ENCODE measurements around the gene FLAD1. TPM values are rescaled to one million over a fixed set of nuclear protein-coding genes. Genes with fewer than 3 reads are reported as not detected.

The FLAD1 gene
- total and polyA plus RNA-seq, 2 of the 8 experiments (the other 6 are each of a cell fraction or from before 2014, with no cell fraction given) = 104 to 143 TPM

DNA sequence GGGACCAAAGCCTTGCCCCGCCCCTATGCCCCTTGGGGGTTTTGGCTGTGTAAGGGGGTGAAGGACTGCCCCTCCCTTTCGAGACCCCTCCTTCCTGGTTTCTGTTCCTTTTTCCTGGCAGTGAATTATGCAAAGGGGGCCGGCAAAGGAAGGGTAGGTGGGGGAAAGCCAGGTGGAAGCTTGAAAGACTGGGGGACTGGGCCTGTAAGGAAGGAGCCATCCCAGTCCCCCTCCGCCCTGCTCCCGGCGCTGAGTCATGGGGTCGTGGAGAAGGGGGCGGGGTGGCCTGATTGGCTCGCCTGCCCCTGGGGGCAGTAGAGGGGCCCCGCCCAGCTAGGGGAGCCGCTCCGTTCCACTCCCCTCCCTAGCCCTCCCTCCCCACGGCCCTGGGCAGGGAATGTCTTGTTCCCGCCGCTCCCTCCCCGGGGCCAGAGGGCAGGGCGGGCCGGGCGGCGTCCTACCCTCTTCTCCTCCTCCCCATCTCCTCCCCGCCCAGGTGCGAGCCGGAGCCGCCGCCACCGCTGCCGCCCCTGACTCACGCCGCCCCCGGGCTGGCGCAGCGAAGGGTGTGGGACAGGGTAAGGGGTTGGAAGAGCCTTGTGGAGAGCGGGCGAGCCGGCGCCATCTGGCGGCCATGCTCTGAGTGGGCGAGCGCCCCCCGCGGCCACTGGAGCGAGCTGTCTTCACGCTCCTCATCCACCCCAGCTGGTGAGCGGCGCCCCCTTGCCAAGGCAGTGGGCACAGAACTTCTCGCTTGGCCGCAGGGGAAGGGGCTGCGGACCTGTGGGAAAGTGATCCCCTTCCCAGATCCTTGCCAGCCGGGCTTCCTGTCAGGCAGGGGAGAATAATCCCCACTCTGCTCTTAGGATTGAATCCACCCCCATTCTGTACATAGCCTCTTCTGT is 34.1 kb downstream of the FLAD1 start (continued):
- TF ChIP-seq RBBP5 (IDR thresholded peaks at IDR 0.05; ENCODE audit: borderline replicate concordance, low read depth, low read length) (no peak; the same call in 1 of the 2 replicates), MAX (IDR thresholded peaks at IDR 0.05) (peak; percentile 75), RXRA (IDR thresholded peaks at IDR 0.05; ENCODE audit: insufficient read depth, low read depth, low read length) (no peak), SUZ12 (IDR thresholded peaks at IDR 0.05; ENCODE audit: low read length) (no peak), BACH1 (IDR thresholded peaks at IDR 0.05; ENCODE audit: low read length) (peak; percentile 81; the same call in 1 of the 2 replicates), PHF8 (conservative IDR thresholded peaks at IDR 0.05; ENCODE audit: low read depth, low read length) (peak; percentile 64; the same call in 1 of the 2 replicates), ZNF274 (IDR thresholded peaks at IDR 0.05; ENCODE audit: borderline replicate concordance, extremely low read depth, low read length) (no peak), TAF7 (optimal IDR thresholded peaks at IDR 0.05; ENCODE audit: borderline replicate concordance, low read depth, low read length) (peak; percentile 59), KDM5A (IDR thresholded peaks at IDR 0.05; ENCODE audit: low read length) (no peak), CBX8 (IDR thresholded peaks at IDR 0.05; ENCODE audit: borderline replicate concordance, low read depth, low read length) (no peak), KDM1A (IDR thresholded peaks at IDR 0.05; ENCODE audit: borderline replicate concordance, low read length) (no peak), RAD21 (IDR thresholded peaks at IDR 0.05 in 1 of 2, conservative IDR thresholded peaks at IDR 0.05 in 1 of 2; ENCODE audit: low read depth in 2 of 2, low read length in 2 of 2) (peak; percentile 65 to 72), SP2 (IDR thresholded peaks at IDR 0.05; ENCODE audit: low read length) (no peak), CEBPB (IDR thresholded peaks at IDR 0.05; ENCODE audit: low read depth, low read length) (no peak), TBP (IDR thresholded peaks at IDR 0.05; ENCODE audit: low read depth, low read length) (peak; percentile 69; the same call in 1 of the 2 replicates), RNF2 (IDR thresholded peaks at IDR 0.05; ENCODE audit: borderline replicate concordance, low read depth, low read length, missing control alignments, poor library complexity, severe bottlenecking) (no peak), ATF3 (IDR thresholded peaks at IDR 0.05; ENCODE audit: insufficient read depth, low read depth, low read length) (peak; percentile 45; the same call in 1 of the 2 replicates), TCF12 (IDR thresholded peaks at IDR 0.05; ENCODE audit: low read depth, low read length) (no peak), SIX5 (IDR thresholded peaks at IDR 0.05; ENCODE audit: low read depth, low read length) (no peak), GABPA (IDR thresholded peaks at IDR 0.05; ENCODE audit: borderline replicate concordance, insufficient read depth, low read length) (no peak), SAP30 (IDR thresholded peaks at IDR 0.05; ENCODE audit: insufficient read depth, insufficient replicate concordance, low read length) (no peak), GTF2F1 (IDR thresholded peaks at IDR 0.05; ENCODE audit: borderline replicate concordance, low read depth, low read length) (no peak)

Data from H1 (cell line).